ENCODE data around the gene AKR1A1.

AKR1A1 gene

DNA sequence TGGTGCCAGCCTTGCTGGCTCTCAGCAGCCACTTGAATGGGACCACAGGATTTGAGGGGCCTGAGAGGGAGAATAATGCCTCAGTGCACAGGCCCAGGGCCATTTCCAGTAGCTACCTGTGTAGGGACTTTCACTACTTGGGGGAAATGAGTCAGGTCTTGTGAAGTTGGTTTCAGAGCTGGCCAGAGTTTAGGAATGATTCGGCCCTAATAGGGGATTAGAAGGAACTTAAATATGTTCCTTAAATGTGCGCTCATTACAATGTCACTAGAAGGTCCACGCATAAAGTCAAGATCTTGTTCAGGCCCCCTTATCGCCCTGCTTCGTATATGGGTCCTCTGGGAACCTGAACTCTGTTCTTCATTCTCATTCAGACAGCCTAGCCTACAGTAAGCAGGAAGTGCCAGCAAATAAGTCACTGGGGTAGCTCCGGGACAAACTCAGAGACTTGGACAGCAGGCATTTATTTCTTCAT lies 5.6 kb upstream of the AKR1A1 start:
- H3K27ac ChIP-seq (ENCODE audit: low read depth, low read length, poor library complexity, severe bottlenecking): no peak overlapping the region
- H4K20me1 ChIP-seq (ENCODE audit: insufficient read depth, low read length): no peaks in the 10 kb centered on the region
- H3K36me3 ChIP-seq (ENCODE audit: insufficient read depth, low read length): no peaks in the 10 kb centered on the region
- no peaks in the 10 kb centered on the region for H3K79me2 ChIP-seq (ENCODE audit: insufficient read depth, low read length)
- H3K4me1 ChIP-seq (ENCODE audit: insufficient read depth, low read length, severe bottlenecking): peaks cover 26% of the 10 kb centered on the region
- H3K9ac ChIP-seq (ENCODE audit: low read length): no peak overlapping the region
- H3F3A ChIP-seq (ENCODE audit: insufficient read depth, low read length): no peaks in the 10 kb centered on the region
- no peaks in the 10 kb centered on the region for H3K27me3 ChIP-seq (ENCODE audit: insufficient read depth, low read length)
- no peak overlapping the region for H3K4me2 ChIP-seq (ENCODE audit: low read length)
- H3K9me2 ChIP-seq (ENCODE audit: low read depth, low read length): no peaks in the 10 kb centered on the region
- TF ChIP-seq EZH2 (IDR thresholded peaks at IDR 0.05; ENCODE audit: borderline replicate concordance, low read length): no peak
- TF ChIP-seq, protein P1, sequence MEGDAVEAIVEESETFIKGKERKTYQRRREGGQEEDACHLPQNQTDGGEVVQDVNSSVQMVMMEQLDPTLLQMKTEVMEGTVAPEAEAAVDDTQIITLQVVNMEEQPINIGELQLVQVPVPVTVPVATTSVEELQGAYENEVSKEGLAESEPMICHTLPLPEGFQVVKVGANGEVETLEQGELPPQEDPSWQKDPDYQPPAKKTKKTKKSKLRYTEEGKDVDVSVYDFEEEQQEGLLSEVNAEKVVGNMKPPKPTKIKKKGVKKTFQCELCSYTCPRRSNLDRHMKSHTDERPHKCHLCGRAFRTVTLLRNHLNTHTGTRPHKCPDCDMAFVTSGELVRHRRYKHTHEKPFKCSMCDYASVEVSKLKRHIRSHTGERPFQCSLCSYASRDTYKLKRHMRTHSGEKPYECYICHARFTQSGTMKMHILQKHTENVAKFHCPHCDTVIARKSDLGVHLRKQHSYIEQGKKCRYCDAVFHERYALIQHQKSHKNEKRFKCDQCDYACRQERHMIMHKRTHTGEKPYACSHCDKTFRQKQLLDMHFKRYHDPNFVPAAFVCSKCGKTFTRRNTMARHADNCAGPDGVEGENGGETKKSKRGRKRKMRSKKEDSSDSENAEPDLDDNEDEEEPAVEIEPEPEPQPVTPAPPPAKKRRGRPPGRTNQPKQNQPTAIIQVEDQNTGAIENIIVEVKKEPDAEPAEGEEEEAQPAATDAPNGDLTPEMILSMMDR (IDR thresholded peaks at IDR 0.05; ENCODE audit: low read length): no peak
- no peaks in the 10 kb centered on the region for H3K9me3 ChIP-seq (ENCODE audit: low read length)
- no peak overlapping the region for H3K4me3 ChIP-seq (ENCODE audit: low read depth, low read length, poor library complexity, severe bottlenecking)
- H2AFZ ChIP-seq (ENCODE audit: low read length): no peak overlapping the region

DNA sequence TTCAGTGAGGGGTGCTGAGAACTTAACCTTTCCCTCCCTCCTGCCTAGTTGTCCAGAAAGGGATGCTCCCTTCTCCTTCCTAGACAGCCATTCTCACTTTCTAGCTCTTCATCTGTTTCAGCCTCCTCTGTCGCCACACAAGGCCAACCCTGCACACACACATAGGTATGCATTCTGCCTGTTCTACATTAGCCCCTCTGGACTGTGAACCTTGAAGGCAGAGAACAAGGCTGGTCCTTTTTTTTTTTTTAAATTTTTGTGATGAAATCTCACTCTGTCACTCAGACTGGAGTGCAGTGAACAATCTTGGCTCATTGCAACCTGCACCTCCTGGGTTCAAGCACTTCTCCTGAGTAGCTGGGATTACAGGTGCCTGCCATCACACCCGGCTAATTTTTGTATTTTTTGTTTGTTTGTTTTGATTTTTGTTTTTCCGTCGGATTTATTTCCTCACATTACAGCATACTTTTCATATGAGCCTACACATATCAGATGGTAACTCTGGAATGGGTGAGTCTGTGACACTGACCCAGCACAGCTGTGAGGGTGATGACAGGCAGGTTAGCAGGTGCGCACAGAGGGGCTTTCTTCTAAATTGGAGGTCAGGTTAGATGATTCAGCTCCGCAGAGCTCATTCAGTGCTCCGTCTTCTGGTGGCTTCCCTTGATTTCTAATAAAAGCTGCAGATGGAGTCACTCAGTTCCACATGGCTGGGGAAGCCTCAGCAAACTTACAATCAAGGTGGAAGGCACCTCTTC lies 4.9 kb upstream of the AKR1A1 start:
- TF ChIP-seq, protein P1 (IDR thresholded peaks at IDR 0.05; ENCODE audit: low read length): no peak
- TF ChIP-seq EZH2 (IDR thresholded peaks at IDR 0.05; ENCODE audit: borderline replicate concordance, low read length): no peak
- Histone ChIP-seq H3K4me2 (ENCODE audit: low read length) (no peak overlapping the region), H3K4me3 (ENCODE audit: low read depth, low read length, poor library complexity, severe bottlenecking) (no peak overlapping the region)

GRCh38 chr1:45551684-45552083 lies 1.1 kb downstream of the AKR1A1 start:
- Histone ChIP-seq H3K4me3 (ENCODE audit: low read depth, low read length, poor library complexity, severe bottlenecking) (peak overlapping the region; percentile 75), H3K27me3 (ENCODE audit: insufficient read depth, low read length) (no peaks in the 10 kb centered on the region), H3F3A (ENCODE audit: insufficient read depth, low read length) (no peaks in the 10 kb centered on the region), H3K4me2 (ENCODE audit: low read length) (peak overlapping the region; percentile 59), H2AFZ (ENCODE audit: low read length) (no peak overlapping the region), H3K4me1 (ENCODE audit: insufficient read depth, low read length, severe bottlenecking) (peaks cover 19% of the 10 kb centered on the region), H3K27ac (ENCODE audit: low read depth, low read length, poor library complexity, severe bottlenecking) (peak overlapping the region; percentile 54), H3K9me3 (ENCODE audit: low read length) (no peaks in the 10 kb centered on the region), H3K9me2 (ENCODE audit: low read depth, low read length) (no peaks in the 10 kb centered on the region), H3K9ac (ENCODE audit: low read length) (peak overlapping the region; percentile 78), H3K79me2 (ENCODE audit: insufficient read depth, low read length) (peaks cover 14% of the 10 kb centered on the region), H3K36me3 (ENCODE audit: insufficient read depth, low read length) (peaks cover 24% of the 10 kb centered on the region), H4K20me1 (ENCODE audit: insufficient read depth, low read length) (no peaks in the 10 kb centered on the region)
- TF ChIP-seq, protein P1 (IDR thresholded peaks at IDR 0.05; ENCODE audit: low read length): no peak
- TF ChIP-seq EZH2 (IDR thresholded peaks at IDR 0.05; ENCODE audit: borderline replicate concordance, low read length): no peak

More for the DNA sequence above, 4.9 kb upstream of the AKR1A1 start:
- no peaks in the 10 kb centered on the region for H3K9me2 ChIP-seq (ENCODE audit: low read depth, low read length)
- no peak overlapping the region for H3K27ac ChIP-seq (ENCODE audit: low read depth, low read length, poor library complexity, severe bottlenecking)
- H3K79me2 ChIP-seq (ENCODE audit: insufficient read depth, low read length): no peaks in the 10 kb centered on the region
- H2AFZ ChIP-seq (ENCODE audit: low read length): no peak overlapping the region
- no peaks in the 10 kb centered on the region for H4K20me1 ChIP-seq (ENCODE audit: insufficient read depth, low read length)
- H3K9ac ChIP-seq (ENCODE audit: low read length): no peak overlapping the region
- H3K9me3 ChIP-seq (ENCODE audit: low read length): no peaks in the 10 kb centered on the region
- no peaks in the 10 kb centered on the region for H3K27me3 ChIP-seq (ENCODE audit: insufficient read depth, low read length)
- no peaks in the 10 kb centered on the region for H3K36me3 ChIP-seq (ENCODE audit: insufficient read depth, low read length)
- no peaks in the 10 kb centered on the region for H3F3A ChIP-seq (ENCODE audit: insufficient read depth, low read length)
- H3K4me1 ChIP-seq (ENCODE audit: insufficient read depth, low read length, severe bottlenecking): peaks cover 31% of the 10 kb centered on the region

Data from OCI-LY1 (cell line).